Esophagus squamous epithelium (tissue), 4 donors: ENCODE measurements around the gene AK8.

Source experiments
- POLR2A ChIP-seq, 4 donors: fragments of 450-650 bp; IDR thresholded peaks; one replicate each; pipeline ENCODE4 v1.6.1; 2017; ENCODE audit warnings: antibody characterized with exemption in 4 of 4, mild to moderate bottlenecking in 4 of 4, moderate library complexity in 3 of 4
- TF ChIP-seq, protein P1 (sequence below), 6 experiments: fragments of 450-650 bp in 4 of 6; fragments of 200-600 bp in 2 of 6; sonication (generic) in 2 of 6; IDR thresholded peaks; one replicate each; pipeline ENCODE4 v1.5.1; 2016 to 2019; ENCODE audit warnings: antibody characterized with exemption in 6 of 6, mild to moderate bottlenecking in 4 of 6, moderate library complexity in 4 of 6

DNA sequence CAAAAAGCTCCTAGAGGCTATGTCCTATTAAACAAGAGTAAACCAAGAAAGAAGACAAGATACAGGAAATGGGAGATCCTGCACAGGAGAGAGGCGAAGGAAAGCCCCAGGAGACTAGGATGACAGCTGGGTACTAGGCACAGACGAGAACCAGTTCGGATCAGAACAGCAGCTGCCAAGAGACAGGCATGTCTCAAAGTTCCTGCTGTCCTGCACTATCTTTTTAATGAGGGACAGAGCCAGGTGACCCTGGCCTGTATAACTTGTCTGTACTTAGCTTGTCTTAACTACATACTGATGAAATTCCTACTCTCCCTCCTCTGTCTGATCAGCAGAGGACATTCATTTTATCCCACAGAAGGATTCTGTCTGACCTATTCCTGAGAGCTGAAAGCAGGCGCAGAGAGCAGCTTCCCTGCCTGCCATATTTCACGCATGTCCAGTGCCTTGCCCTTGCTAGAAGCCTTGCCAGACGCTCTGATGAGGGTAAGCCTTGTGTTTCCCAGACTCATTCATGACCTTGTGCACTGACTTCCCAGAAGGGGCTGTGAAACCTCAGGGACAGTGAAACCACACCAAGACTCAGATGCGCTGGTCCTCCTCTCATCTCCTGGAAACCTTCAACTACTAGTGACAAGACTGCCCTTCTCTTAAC, 41.7 kb upstream of the AK8 start:
- TF ChIP-seq, protein P1, sequence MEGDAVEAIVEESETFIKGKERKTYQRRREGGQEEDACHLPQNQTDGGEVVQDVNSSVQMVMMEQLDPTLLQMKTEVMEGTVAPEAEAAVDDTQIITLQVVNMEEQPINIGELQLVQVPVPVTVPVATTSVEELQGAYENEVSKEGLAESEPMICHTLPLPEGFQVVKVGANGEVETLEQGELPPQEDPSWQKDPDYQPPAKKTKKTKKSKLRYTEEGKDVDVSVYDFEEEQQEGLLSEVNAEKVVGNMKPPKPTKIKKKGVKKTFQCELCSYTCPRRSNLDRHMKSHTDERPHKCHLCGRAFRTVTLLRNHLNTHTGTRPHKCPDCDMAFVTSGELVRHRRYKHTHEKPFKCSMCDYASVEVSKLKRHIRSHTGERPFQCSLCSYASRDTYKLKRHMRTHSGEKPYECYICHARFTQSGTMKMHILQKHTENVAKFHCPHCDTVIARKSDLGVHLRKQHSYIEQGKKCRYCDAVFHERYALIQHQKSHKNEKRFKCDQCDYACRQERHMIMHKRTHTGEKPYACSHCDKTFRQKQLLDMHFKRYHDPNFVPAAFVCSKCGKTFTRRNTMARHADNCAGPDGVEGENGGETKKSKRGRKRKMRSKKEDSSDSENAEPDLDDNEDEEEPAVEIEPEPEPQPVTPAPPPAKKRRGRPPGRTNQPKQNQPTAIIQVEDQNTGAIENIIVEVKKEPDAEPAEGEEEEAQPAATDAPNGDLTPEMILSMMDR (IDR thresholded peaks at IDR 0.05) = no peak
- no peak for TF ChIP-seq POLR2A (IDR thresholded peaks at IDR 0.05)
